NCI-H1694 (cell line): Measurements from ENCODE around the gene CLEC11A.
A peak's percentile ranks its signal among the peaks of the same experiment; 100 is the strongest.
"Not testable (repeated sequence)": the region's sequence is repeated elsewhere in the genome, so short reads cannot be mapped to it uniquely, and the experiment has no call there.

Experiments used
- DNase-seq: peaks from one replicate; lab custom pipeline; 2025; lab: John Stamatoyannopoulos, UW

CLEC11A gene

GRCh38 chr19:50721441-50722137 is 1.6 kb upstream of the CLEC11A start:
- no peak for DNase-seq

GRCh38 chr19:50722201-50723013 is 757 bp upstream of the CLEC11A start:
- no peak for DNase-seq

GRCh38 chr19:50723735-50724521 is 764 bp downstream of the CLEC11A start:
- DNase-seq = no peak

GRCh38 chr19:50724522-50725217 is 1.5 kb downstream of the CLEC11A start:
- DNase-seq = peak; percentile 95

GRCh38 chr19:50725218-50725910 is 2.2 kb downstream of the CLEC11A start:
- DNase-seq = no peak

DNA sequence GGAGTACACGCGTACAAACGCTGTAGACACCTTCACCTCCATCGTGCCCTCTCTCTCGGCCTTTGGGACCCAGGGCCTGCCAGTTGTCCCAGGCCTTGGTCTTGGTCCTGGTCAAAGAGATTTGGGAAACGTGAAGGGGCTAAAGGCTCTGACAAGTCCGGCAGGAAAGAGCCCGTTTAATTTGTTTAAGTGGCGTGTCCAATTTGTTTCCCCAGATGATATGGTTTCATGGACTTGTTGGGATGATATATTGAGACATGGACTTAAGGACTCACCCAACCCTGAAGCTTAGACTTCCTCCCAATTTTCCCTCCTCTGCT is 2.7 kb downstream of the CLEC11A start:
- DNase-seq = no peak

DNA sequence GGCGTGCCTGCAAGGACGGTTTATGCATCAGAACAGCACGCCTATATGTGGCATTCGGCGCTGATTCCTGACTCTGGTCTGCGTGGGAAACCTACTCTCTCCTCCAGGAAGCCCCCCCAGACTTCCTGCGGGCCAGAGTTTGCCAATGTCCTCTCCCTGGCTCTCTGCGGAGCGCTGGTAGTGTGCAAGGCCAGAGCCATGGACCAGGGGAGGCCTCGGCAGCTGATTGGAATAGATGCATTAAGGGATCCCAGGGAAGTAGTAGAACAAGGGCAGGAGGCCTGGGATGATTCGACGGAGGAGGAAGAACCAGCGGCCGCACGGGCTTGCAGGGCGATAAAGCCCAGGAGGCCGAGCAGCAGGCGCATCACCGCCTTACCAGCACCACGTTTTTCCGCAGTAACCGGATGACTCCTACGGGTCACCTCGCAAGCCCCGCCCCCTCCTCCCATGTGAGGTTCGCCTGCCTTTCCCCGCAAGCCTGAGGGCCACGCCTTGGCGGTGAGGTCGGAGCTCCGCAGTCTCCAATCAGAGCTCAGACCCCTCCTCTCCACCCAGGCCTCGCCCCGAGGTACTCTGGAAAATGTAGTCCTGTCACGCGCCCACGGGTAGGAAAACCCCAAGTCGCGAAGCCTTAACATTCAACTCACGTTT is 5.0 kb downstream of the CLEC11A start:
- no peak for DNase-seq

GRCh38 chr19:50729894-50730293 is 6.7 kb downstream of the CLEC11A start:
- DNase-seq = no peak

DNA sequence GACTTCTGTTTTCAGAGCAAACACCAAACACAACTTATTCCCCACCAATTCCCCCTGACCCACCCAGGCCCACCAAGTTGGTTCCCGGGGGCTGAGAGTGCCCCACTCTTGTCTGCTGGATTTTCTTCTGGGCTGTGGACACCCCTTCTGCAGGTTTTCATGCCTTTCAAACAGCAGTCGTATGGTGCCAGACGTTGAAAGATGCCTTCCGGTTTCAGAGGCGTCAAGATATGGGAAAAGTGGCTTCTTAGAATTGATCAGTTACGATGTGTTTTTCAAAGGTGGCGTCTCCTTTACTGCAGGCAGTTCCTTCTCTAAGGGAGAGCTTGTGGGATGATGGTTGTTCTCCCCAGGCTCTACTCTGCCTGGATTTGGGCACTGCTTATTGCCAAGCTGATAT is 12.7 kb downstream of the CLEC11A start:
- DNase-seq = no peak

- DNase-seq = no peak
Observed at GRCh38 chr19:50736338-50736737, 13.2 kb downstream of the CLEC11A start.

- no peak for DNase-seq
Observed at GRCh38 chr19:50739132-50739913, 16.2 kb downstream of the CLEC11A start.

GRCh38 chr19:50739914-50740426 is 16.8 kb downstream of the CLEC11A start:
- DNase-seq = no peak

DNA sequence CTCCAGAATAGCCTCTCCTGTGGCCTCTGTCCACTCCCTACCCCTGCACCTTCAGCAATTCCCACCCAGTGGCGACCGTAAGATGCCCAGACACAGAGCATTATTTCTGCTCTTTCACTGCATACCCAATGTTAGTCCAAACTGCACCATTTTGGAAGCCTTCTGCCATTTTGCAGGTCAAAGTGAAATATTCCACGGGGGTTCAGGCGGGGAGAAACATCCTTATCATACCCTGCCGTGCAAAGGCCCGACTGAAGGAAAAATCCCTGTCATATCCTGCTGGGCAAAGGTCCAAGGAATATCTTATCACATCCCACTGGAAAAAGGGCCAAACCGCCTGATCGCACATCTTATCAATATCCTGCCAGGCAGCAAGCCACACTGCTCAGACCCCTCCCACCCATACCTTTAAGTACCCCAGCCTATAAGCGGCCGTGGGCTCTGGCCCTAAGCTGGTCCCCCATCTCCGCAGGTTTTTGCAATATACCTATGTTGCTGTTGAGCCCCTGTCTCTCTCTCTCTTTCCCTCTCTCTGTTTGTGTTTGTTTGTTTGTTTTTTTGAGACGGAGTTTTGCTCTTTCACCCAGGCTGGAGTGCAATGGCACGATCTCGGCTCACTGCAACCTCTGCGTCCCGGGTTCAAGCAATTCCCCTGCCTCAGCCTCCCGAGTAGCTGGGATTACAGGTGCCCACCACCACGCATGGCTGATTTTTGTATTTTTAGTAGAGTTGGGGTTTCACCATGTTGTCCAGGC is 18.2 kb downstream of the CLEC11A start:
- no peak for DNase-seq

DNA sequence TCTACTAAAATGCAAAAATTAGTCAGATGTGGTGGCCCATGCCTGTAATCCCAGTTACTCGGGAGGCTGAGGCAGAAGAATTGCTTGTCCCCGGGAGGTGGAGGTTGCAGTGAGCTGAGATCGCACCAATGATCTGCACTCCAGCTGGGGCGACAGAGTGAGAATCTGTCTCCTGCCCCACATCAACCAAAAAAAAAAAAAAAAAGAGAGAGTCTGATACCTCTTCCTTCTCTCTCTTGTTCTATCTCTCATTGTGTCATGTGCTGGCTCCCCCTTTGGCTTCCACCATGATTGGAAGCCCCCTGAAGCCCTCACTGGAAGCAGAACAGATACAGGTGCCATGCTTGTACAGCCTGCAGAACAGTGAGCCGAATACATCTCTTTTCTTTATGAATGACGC is 20.4 kb downstream of the CLEC11A start:
- no peak for DNase-seq

- no peak for DNase-seq
Observed at GRCh38 chr19:50745221-50745620, 22.1 kb downstream of the CLEC11A start.

- not testable (repeated sequence) for DNase-seq
Observed at GRCh38 chr19:50747141-50747540, 24.0 kb downstream of the CLEC11A start.

GRCh38 chr19:50749490-50749889 is 26.3 kb downstream of the CLEC11A start:
- no peak for DNase-seq

DNA sequence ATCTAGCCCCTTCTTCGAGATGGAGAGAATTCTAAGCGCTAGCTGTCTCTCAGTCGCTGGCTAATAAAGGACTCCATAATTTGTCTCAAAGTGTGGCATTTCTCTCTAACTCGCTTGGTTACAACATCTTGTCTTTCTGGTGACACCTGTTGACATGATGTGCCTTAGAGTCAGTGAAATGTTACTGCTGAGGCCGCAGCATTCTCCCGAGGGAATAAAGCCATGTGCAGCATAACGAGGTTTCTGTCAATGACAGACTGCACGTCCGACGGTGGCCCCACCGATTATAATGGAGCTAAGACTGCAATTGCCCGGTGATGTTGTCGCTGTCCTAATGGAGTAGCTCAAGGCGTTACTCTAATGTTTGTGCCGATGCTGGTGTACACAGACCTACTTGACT is 26.8 kb downstream of the CLEC11A start:
- no peak for DNase-seq

GRCh38 chr19:50753879-50754278 is 30.7 kb downstream of the CLEC11A start:
- DNase-seq = no peak
